ENCODE results near the gene WDR48.

The WDR48 gene

GRCh38 chr3:39140341-39140971, 88.6 kb downstream of the WDR48 start:
- DNase-seq (no peak), ATAC-seq (no peak)

- no peak for DNase-seq
- peak; percentile 12 for ATAC-seq
Measured at GRCh38 chr3:39141171-39141995, 89.6 kb downstream of the WDR48 start.

GRCh38 chr3:39142067-39142466, 90.3 kb downstream of the WDR48 start:
- ATAC-seq = no peak
- DNase-seq = no peak

- ATAC-seq = no peak
- DNase-seq = no peak
Measured at GRCh38 chr3:39143051-39143885, 91.5 kb downstream of the WDR48 start.

- DNase-seq (no peak), ATAC-seq (no peak)
Measured at GRCh38 chr3:39144095-39144747, 92.4 kb downstream of the WDR48 start.

GRCh38 chr3:39144748-39145380, 93.0 kb downstream of the WDR48 start:
- ATAC-seq (no peak), DNase-seq (no peak)

GRCh38 chr3:39146083-39146501, 94.3 kb downstream of the WDR48 start:
- DNase-seq (no peak), ATAC-seq (no peak)

Measured in stimulated activated naive CD8-positive, alpha-beta T cell treated with anti-CD3 and anti-CD28 coated beads, Interleukin-15, Interleukin-2, amounts not matched to agents 100 U/mL and 50 U/mL, for 24 hours (primary cell).